GM12878 (cell line): Measurements from ENCODE around the gene GNAT3. TPM values are rescaled to one million over a fixed set of nuclear protein-coding genes. Genes with fewer than 3 reads are reported as not detected.

Experiments
- ATAC-seq: fragments of 200-7000 bp; cut with Tn5 transposase; 3 replicates; pipeline ENCODE4 v1.9.1; 2020; ENCODE audit warnings: mild to moderate bottlenecking, moderate library complexity
- BruUV-seq: library from RNA; stranded (reverse); fragments of 400-500 nt; replicated peaks from 2 replicates; lab custom pipeline; 2021; lab: Mats Ljungman, UMichigan
- CTCF ChIA-PET: fragments of 300-600 bp; sonication (Branson Sonifier 250); formaldehyde crosslinking; extraction: SDS; loops from one replicate; lab custom pipeline; 2021; ENCODE audit warnings: inconsistent platforms; lab: Yijun Ruan, JAX
- POLR2A ChIA-PET: fragments of 350-600 bp; formaldehyde crosslinking; extraction: SDS; loops from one replicate; lab custom pipeline; 2021; ENCODE audit warnings: inconsistent platforms; lab: Charles Lee
- RAD21 ChIA-PET: fragments of 300-600 bp; sonication (Branson Sonifier 250); formaldehyde crosslinking; loops from one replicate; lab custom pipeline; 2023; ENCODE audit warnings: antibody characterized with exemption; ENCODE audit not compliant: unreplicated experiment; lab: Charles Lee
- SMC1A ChIA-PET: fragments of 300-600 bp; sonication (Branson Sonifier 250); formaldehyde crosslinking; loops from one replicate; lab custom pipeline; 2023; ENCODE audit not compliant: unreplicated experiment, uncharacterized antibody; lab: Charles Lee
- DNase-seq: peaks from one replicate; pipeline ENCODE4 v3.0.0-alpha.2; 2011; ENCODE audit warnings: low read depth, low spot score
- FAIRE-seq: peaks from 3 replicates; lab custom pipeline; 2011; peaks lifted over from hg19 to GRCh38; lab: Jason Lieb, UNC
- H2AFZ ChIP-seq: 2 replicates; pipeline ENCODE4 v1.6.0; 2011; ENCODE audit warnings: low read depth, low read length, control low read depth; ENCODE audit not compliant: control insufficient read depth
- H3K27ac ChIP-seq: 2 replicates; pipeline ENCODE4 v1.5.1; 2011; ENCODE audit warnings: control low read depth; ENCODE audit not compliant: control insufficient read depth, insufficient read depth
- H3K27me3 ChIP-seq, 2 experiments: replicated peaks in 1 of 2; 2 replicates each; pipeline versions ENCODE4 v1.6.0 to v1.6.1; 2011; ENCODE audit warnings: low read length in 1 of 2; ENCODE audit not compliant: control insufficient read depth in 2 of 2, insufficient read depth in 2 of 2
- H3K36me3 ChIP-seq, 2 experiments: 2 replicates each; pipeline ENCODE4 v1.5.1; 2011; ENCODE audit warnings: low read length in 1 of 2; ENCODE audit not compliant: control insufficient read depth in 2 of 2, insufficient read depth in 2 of 2
- H3K4me1 ChIP-seq: 2 replicates; pipeline ENCODE4 v1.6.1; 2011; ENCODE audit warnings: mild to moderate bottlenecking, low read length, moderate library complexity, mixed read lengths; ENCODE audit not compliant: control insufficient read depth, insufficient read depth
- H3K4me2 ChIP-seq: 2 replicates; pipeline ENCODE4 v1.6.0; 2011; ENCODE audit warnings: control low read depth; ENCODE audit not compliant: control insufficient read depth, insufficient read depth
- H3K4me3 ChIP-seq: fragments of 200-600 bp; sonication (generic); 2 replicates; pipeline ENCODE4 v1.5.1; 2016
- H3K79me2 ChIP-seq: 2 replicates; pipeline ENCODE4 v1.6.0; 2011; ENCODE audit warnings: low read length; ENCODE audit not compliant: control insufficient read depth, insufficient read depth
- H3K9ac ChIP-seq: 2 replicates; pipeline ENCODE4 v1.8.0; 2011; ENCODE audit warnings: low read length, control low read depth, mixed read lengths; ENCODE audit not compliant: control insufficient read depth, insufficient read depth
- H3K9me3 ChIP-seq: replicated peaks from 3 replicates; pipeline ENCODE4 v1.5.1; 2011; ENCODE audit warnings: mild to moderate bottlenecking, low read length; ENCODE audit not compliant: control insufficient read depth, insufficient read depth
- H4K20me1 ChIP-seq: 2 replicates; pipeline ENCODE4 v1.6.0; 2011; ENCODE audit not compliant: control insufficient read depth, insufficient read depth
- ATF7 ChIP-seq: fragments of 450-650 bp; IDR thresholded peaks from 2 replicates; pipeline ENCODE4 v1.6.1; 2016; ENCODE audit warnings: low read depth, mild to moderate bottlenecking
- CHD1 ChIP-seq: IDR thresholded peaks from 2 replicates; pipeline ENCODE4 v1.6.1; 2012; ENCODE audit warnings: low read depth, low read length, improper control_type of control experiment
- CREM ChIP-seq: IDR thresholded peaks from 2 replicates; pipeline ENCODE4 v1.6.1; 2014; ENCODE audit warnings: antibody characterized with exemption, low read depth
- FOXK2 ChIP-seq: fragments of 450-650 bp; IDR thresholded peaks from 2 replicates; pipeline ENCODE4 v1.6.1; 2017; ENCODE audit warnings: mild to moderate bottlenecking, moderate library complexity
- HDAC2 ChIP-seq: fragments of 200-600 bp; sonication (generic); IDR thresholded peaks from 2 replicates; pipeline ENCODE4 v1.6.1; 2017
- HDAC6 ChIP-seq: fragments of 200-600 bp; sonication (generic); IDR thresholded peaks from one replicate; pipeline ENCODE4 v1.8.0; 2017; ENCODE audit warnings: antibody characterized with exemption; ENCODE audit not compliant: unreplicated experiment
- HDGF ChIP-seq: fragments of 450-650 bp; IDR thresholded peaks from 2 replicates; pipeline ENCODE4 v1.6.1; 2016; ENCODE audit warnings: antibody characterized with exemption
- NFYB ChIP-seq: IDR thresholded peaks from 2 replicates; pipeline ENCODE4 v1.6.1; 2011; ENCODE audit warnings: low read depth, mild to moderate bottlenecking, low read length, improper control_type of control experiment, moderate library complexity; ENCODE audit not compliant: insufficient read depth
- NR2C1 ChIP-seq: fragments of 450-650 bp; IDR thresholded peaks from 2 replicates; pipeline ENCODE4 v1.6.1; 2017; ENCODE audit warnings: antibody characterized with exemption, mild to moderate bottlenecking, moderate library complexity
- NR2C2 ChIP-seq: IDR thresholded peaks from 2 replicates; pipeline ENCODE4 v1.6.1; 2011; ENCODE audit warnings: borderline replicate concordance, low read depth; ENCODE audit not compliant: control insufficient read depth, insufficient read length
- RB1 ChIP-seq: fragments of 450-650 bp; formaldehyde crosslinking; IDR thresholded peaks from 2 replicates; pipeline ENCODE4 v1.6.1; 2017; ENCODE audit warnings: mild to moderate bottlenecking, borderline replicate concordance
- RFX5 ChIP-seq: IDR thresholded peaks from 2 replicates; pipeline ENCODE4 v1.6.1; 2011; ENCODE audit warnings: low read depth, low read length, improper control_type of control experiment
- SREBF2 ChIP-seq: IDR thresholded peaks from 2 replicates; pipeline ENCODE4 v1.6.1; 2012; ENCODE audit warnings: mild to moderate bottlenecking, low read length
- SUZ12 ChIP-seq: fragments of 200-600 bp; sonication (generic); IDR thresholded peaks from one replicate; pipeline ENCODE4 v1.6.1; 2018; ENCODE audit warnings: antibody characterized with exemption, mild to moderate bottlenecking; ENCODE audit not compliant: unreplicated experiment
- TCF7 ChIP-seq: IDR thresholded peaks from 2 replicates; pipeline ENCODE4 v1.6.1; 2014; ENCODE audit warnings: antibody characterized with exemption, borderline replicate concordance
- ZBED1 ChIP-seq: IDR thresholded peaks from 2 replicates; pipeline ENCODE4 v1.6.1; 2016; ENCODE audit warnings: borderline replicate concordance
- WGBS: methylation state at CpG from one replicate; pipeline ENCODE4 v1.1.6; 2016; ENCODE audit warnings: low lambda C conversion rate; ENCODE audit not compliant: insufficient replicate concordance, insufficient coverage; ENCODE audit errors: missing lambda C conversion rate; 5-methylcytosine and 5-hydroxymethylcytosine counted together
- in situ Hi-C: fragments of 300-500 bp; cut with MboI; formaldehyde crosslinking; loops from 9 replicates; pipeline ENCODE4 v1.14.3; 2018; ENCODE audit warnings: mixed read lengths
- intact Hi-C: fragments of 100-400 bp; cut with micrococcal nuclease; formaldehyde crosslinking; loops from one replicate; pipeline ENCODE4 v1.14.2; 2022; ENCODE audit not compliant: unreplicated experiment
- polyA plus RNA-seq, 11 experiments: library from polyadenylated mRNA; depleted of rRNA in 4 of 11; unstranded in 6 of 11; stranded (reverse) in 5 of 11; fragments of >200 nt; fragmentation: Nextera tagmentation in 4 of 11; fragmentation: Illumina TruSeq in 1 of 11; extraction: Ambion mirVana in 4 of 11; extraction: Trizol in 1 of 11; gene quantifications; 1 replicate in 1 of 11; 2 replicates in 10 of 11; pipeline versions ENCODE4 v1.2.1 to v1.2.3, GENCODE V29; 2011 to 2016; ENCODE audit warnings: inconsistent platforms in 2 of 11, missing spikeins in 2 of 11, low read depth in 1 of 11
- total RNA-seq, 4 experiments: library from RNA; depleted of rRNA in 3 of 4; stranded (reverse); fragments of >200 nt in 3 of 4; fragmentation: Illumina TruSeq in 1 of 4; extraction: Trizol in 1 of 4; gene quantifications; 2 replicates each; pipeline versions ENCODE4 v1.2.1 to v1.2.3, GENCODE V29; 2013 to 2021
- TF ChIP-seq, protein P1 (sequence below): fragments of 450-650 bp; IDR thresholded peaks from 2 replicates; pipeline ENCODE4 v1.6.1; 2018; ENCODE audit warnings: borderline replicate concordance, mild to moderate bottlenecking; ENCODE audit not compliant: partially characterized antibody
- TF ChIP-seq, protein P2 (sequence below): IDR thresholded peaks from 2 replicates; pipeline ENCODE4 v1.6.1; 2011; ENCODE audit warnings: borderline replicate concordance, low read depth, mild to moderate bottlenecking, moderate library complexity, low read length; ENCODE audit not compliant: insufficient read depth, poor library complexity, severe bottlenecking

The GNAT3 gene
- total and polyA plus RNA-seq, 10 of the 15 experiments (the other 5 are each of a cell fraction or from before 2014, with no cell fraction given): 1.7 to 8.3 (median 5.8) TPM; not detected in 1

DNA sequence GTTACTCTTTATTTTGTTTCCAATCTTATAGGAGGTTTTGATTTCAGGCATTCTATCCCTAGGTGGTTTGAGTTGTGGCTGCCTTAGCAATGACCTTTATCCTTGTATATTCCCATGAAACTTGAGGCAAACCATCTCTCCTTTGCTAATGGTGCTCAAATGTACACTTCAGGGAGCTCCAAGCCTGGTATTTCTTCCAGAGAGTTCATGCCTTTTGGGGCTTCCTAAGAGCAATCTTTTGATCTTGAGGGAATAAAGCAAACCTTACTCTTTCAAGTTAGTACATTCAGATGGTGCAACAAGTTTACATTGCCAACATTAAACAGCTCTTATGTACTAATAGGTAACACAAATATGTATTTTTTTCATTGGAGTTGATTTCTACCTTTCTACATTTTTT is 3.4 kb upstream of the GNAT3 start:
- Histone ChIP-seq H3K36me3 (no peaks in the 10 kb centered on the region), H3K4me1 (no peaks in the 10 kb centered on the region), H3K27ac (no peak overlapping the region), H3K27me3 (no peaks in the 10 kb centered on the region), H4K20me1 (no peaks in the 10 kb centered on the region), H3K9ac (no peak overlapping the region), H3K79me2 (no peaks in the 10 kb centered on the region), H3K9me3 (no peaks in the 10 kb centered on the region), H2AFZ (no peak overlapping the region), H3K4me2 (no peak overlapping the region), H3K4me3 (no peak overlapping the region)
- TF ChIP-seq, protein P1, sequence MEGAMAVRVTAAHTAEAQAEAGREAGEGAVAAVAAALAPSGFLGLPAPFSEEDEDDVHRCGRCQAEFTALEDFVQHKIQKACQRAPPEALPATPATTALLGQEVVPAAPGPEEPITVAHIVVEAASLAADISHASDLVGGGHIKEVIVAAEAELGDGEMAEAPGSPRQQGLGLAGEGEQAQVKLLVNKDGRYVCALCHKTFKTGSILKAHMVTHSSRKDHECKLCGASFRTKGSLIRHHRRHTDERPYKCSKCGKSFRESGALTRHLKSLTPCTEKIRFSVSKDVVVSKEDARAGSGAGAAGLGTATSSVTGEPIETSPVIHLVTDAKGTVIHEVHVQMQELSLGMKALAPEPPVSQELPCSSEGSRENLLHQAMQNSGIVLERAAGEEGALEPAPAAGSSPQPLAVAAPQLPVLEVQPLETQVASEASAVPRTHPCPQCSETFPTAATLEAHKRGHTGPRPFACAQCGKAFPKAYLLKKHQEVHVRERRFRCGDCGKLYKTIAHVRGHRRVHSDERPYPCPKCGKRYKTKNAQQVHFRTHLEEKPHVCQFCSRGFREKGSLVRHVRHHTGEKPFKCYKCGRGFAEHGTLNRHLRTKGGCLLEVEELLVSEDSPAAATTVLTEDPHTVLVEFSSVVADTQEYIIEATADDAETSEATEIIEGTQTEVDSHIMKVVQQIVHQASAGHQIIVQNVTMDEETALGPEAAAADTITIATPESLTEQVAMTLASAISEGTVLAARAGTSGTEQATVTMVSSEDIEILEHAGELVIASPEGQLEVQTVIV: no peak
- no peak for TF ChIP-seq CREM
- TF ChIP-seq ZBED1: no peak
- no peak for TF ChIP-seq HDGF
- TF ChIP-seq CHD1: no peak
- FAIRE-seq: no peak
- no peak for ATAC-seq
- no TSS peak for BruUV-seq
- RAD21 ChIA-PET: no interaction called here
- in situ Hi-C loops: no loop called here
- SMC1A ChIA-PET: no interaction called here
- intact Hi-C loops: no loop called here
- no peak for DNase-seq
- CTCF ChIA-PET: no interaction called here
- POLR2A ChIA-PET: no interaction called here

DNA sequence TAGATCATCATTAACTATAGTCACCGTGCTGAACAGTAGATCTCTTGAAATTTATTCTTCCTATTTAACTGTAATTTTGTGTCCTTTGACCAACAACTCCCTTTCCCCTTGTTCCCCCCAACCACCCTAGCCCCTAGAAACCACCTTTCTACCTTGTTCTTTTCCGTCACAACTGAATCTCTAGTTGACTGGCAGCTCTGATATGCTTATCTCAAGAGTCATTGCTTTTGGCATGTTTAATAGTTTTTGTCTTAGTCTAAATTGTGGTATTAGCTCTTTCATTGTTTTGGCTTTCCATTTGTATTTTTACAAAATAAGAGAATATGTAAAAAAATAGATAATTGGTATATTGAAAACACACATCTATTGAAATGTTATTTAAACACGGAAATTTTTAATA is 1.8 kb downstream of the GNAT3 start:
- Histone ChIP-seq H4K20me1 (no peaks in the 10 kb centered on the region), H3K27ac (no peak overlapping the region), H3K4me1 (no peaks in the 10 kb centered on the region), H3K9me3 (no peaks in the 10 kb centered on the region), H3K79me2 (no peaks in the 10 kb centered on the region), H3K4me3 (no peak overlapping the region), H3K4me2 (no peak overlapping the region), H2AFZ (no peak overlapping the region), H3K27me3 (no peaks in the 10 kb centered on the region), H3K36me3 (no peaks in the 10 kb centered on the region), H3K9ac (no peak overlapping the region)
- POLR2A ChIA-PET: no interaction called here
- intact Hi-C loops (no loop called here), in situ Hi-C loops (no loop called here)
- RAD21 ChIA-PET: no interaction called here
- SMC1A ChIA-PET: no interaction called here
- no TSS peak for BruUV-seq
- no peak for ATAC-seq
- WGBS: 8% methylated on average over 3 of the region's 3 CpGs
- CTCF ChIA-PET: no interaction called here
- no peak for FAIRE-seq
- DNase-seq: no peak
- TF ChIP-seq SREBF2 (no peak), FOXK2 (no peak), NR2C1 (no peak), SUZ12 (no peak), NFYB (no peak), HDAC6 (no peak), ATF7 (no peak), HDAC2 (no peak), NR2C2 (no peak), RB1 (no peak), RFX5 (no peak), TCF7 (no peak)
- TF ChIP-seq, protein P2, sequence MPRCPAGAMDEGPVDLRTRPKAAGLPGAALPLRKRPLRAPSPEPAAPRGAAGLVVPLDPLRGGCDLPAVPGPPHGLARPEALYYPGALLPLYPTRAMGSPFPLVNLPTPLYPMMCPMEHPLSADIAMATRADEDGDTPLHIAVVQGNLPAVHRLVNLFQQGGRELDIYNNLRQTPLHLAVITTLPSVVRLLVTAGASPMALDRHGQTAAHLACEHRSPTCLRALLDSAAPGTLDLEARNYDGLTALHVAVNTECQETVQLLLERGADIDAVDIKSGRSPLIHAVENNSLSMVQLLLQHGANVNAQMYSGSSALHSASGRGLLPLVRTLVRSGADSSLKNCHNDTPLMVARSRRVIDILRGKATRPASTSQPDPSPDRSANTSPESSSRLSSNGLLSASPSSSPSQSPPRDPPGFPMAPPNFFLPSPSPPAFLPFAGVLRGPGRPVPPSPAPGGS: no peak
